DND-41 (cell line): ENCODE results near the gene FARSB.

Source experiments
- ATAC-seq: fragments of 200-7000 bp; cut with Tn5 transposase; 3 replicates; pipeline ENCODE4 v1.9.1; 2021; ENCODE audit warnings: low read depth; ENCODE audit not compliant: insufficient read depth
- DNase-seq: peaks from one replicate; pipeline ENCODE4 v3.0.0-alpha.2; 2020
- H2AFZ ChIP-seq: 2 replicates; pipeline ENCODE4 v1.6.0; 2012; ENCODE audit warnings: low read depth, low read length
- H3K27ac ChIP-seq: 2 replicates; pipeline ENCODE4 v1.5.1; 2012; ENCODE audit warnings: low read length, inconsistent platforms
- H3K27me3 ChIP-seq: fragments of 200-600 bp; sonication (generic); 2 replicates; pipeline ENCODE4 v1.6.0; 2012; ENCODE audit warnings: low read length, mild to moderate bottlenecking, inconsistent platforms; ENCODE audit not compliant: insufficient read depth, poor library complexity
- H3K36me3 ChIP-seq: 2 replicates; pipeline ENCODE4 v1.5.1; 2012; ENCODE audit warnings: low read length, inconsistent platforms; ENCODE audit not compliant: insufficient read depth
- H3K4me1 ChIP-seq: 2 replicates; pipeline ENCODE4 v1.5.1; 2012; ENCODE audit warnings: mild to moderate bottlenecking, low read length; ENCODE audit not compliant: insufficient read depth
- H3K4me2 ChIP-seq: 2 replicates; pipeline ENCODE4 v1.6.0; 2012; ENCODE audit warnings: mild to moderate bottlenecking, moderate library complexity, low read length, inconsistent platforms; ENCODE audit not compliant: insufficient read depth
- H3K4me3 ChIP-seq, 2 experiments: fragments of 200-600 bp in 1 of 2; shearing (Covaris generic) in 1 of 2; 2 replicates each; pipeline ENCODE4 v1.5.1; 2012 to 2016; ENCODE audit warnings: inconsistent platforms in 2 of 2, low read length in 2 of 2, mild to moderate bottlenecking in 2 of 2, low read depth in 1 of 2, moderate library complexity in 1 of 2
- H3K79me2 ChIP-seq: 2 replicates; pipeline ENCODE4 v1.6.0; 2012; ENCODE audit warnings: low read length, inconsistent platforms; ENCODE audit not compliant: insufficient read depth
- H3K9ac ChIP-seq: 2 replicates; pipeline ENCODE4 v1.6.0; 2012; ENCODE audit warnings: low read depth, mild to moderate bottlenecking, inconsistent platforms, low read length, moderate library complexity
- H3K9me3 ChIP-seq: 2 replicates; pipeline ENCODE4 v1.5.1; 2012; ENCODE audit warnings: low read length, moderate library complexity, mild to moderate bottlenecking, inconsistent platforms; ENCODE audit not compliant: insufficient read depth, severe bottlenecking
- H4K20me1 ChIP-seq: 2 replicates; pipeline ENCODE4 v1.6.0; 2012; ENCODE audit warnings: low read length; ENCODE audit not compliant: insufficient read depth
- CTCF ChIP-seq: IDR thresholded peaks from 2 replicates; pipeline ENCODE4 v1.5.1; 2012; ENCODE audit warnings: borderline replicate concordance, low read length, moderate library complexity, mild to moderate bottlenecking; ENCODE audit not compliant: poor library complexity, severe bottlenecking; ENCODE audit errors: extremely low read depth
- EZH2 ChIP-seq: IDR thresholded peaks from 3 replicates; pipeline ENCODE4 v1.6.1; 2012; ENCODE audit warnings: borderline replicate concordance, low read depth, mild to moderate bottlenecking, moderate library complexity, low read length, inconsistent platforms; ENCODE audit not compliant: severe bottlenecking

The FARSB gene

GRCh38 chr2:222603501-222603900 lies 52.4 kb downstream of the FARSB start:
- Histone ChIP-seq H3K27ac (no peak overlapping the region), H3K9ac (no peak overlapping the region), H3K4me2 (no peak overlapping the region), H2AFZ (no peak overlapping the region), H3K9me3 (no peaks in the 10 kb centered on the region), H4K20me1 (peaks cover 6% of the 10 kb centered on the region; the same call in 1 of the 2 replicates), H3K79me2 (peaks cover 2% of the 10 kb centered on the region; the same call in 1 of the 2 replicates), H3K4me3 (no peak overlapping the region), H3K27me3 (no peaks in the 10 kb centered on the region), H3K36me3 (peaks cover 57% of the 10 kb centered on the region), H3K4me1 (no peaks in the 10 kb centered on the region)
- TF ChIP-seq CTCF: no peak
- no peak for TF ChIP-seq EZH2
- no peak for DNase-seq
- ATAC-seq: no peak

GRCh38 chr2:222598611-222599010 lies 57.3 kb downstream of the FARSB start:
- H3K36me3 ChIP-seq: peaks cover 77% of the 10 kb centered on the region
- DNase-seq: no peak
- no peaks in the 10 kb centered on the region for H3K79me2 ChIP-seq
- H3K4me3 ChIP-seq: no peak overlapping the region
- no peak overlapping the region for H2AFZ ChIP-seq
- no peak for ATAC-seq
- H3K4me2 ChIP-seq: no peak overlapping the region
- H3K27ac ChIP-seq: no peak overlapping the region
- TF ChIP-seq EZH2 (no peak), CTCF (no peak)
- no peaks in the 10 kb centered on the region for H3K27me3 ChIP-seq
- H4K20me1 ChIP-seq: peaks cover 7% of the 10 kb centered on the region; the same call in 1 of the 2 replicates
- H3K4me1 ChIP-seq: no peaks in the 10 kb centered on the region
- H3K9me3 ChIP-seq: no peaks in the 10 kb centered on the region
- no peak overlapping the region for H3K9ac ChIP-seq

GRCh38 chr2:222595581-222595980 lies 60.3 kb downstream of the FARSB start:
- H3K36me3 ChIP-seq: peaks cover 95% of the 10 kb centered on the region

More at GRCh38 chr2:222595581-222595980, 60.3 kb downstream of the FARSB start:
- H3K4me1 ChIP-seq: no peaks in the 10 kb centered on the region
- no peak for ATAC-seq
- H3K79me2 ChIP-seq: peaks cover 3% of the 10 kb centered on the region; the same call in 1 of the 2 replicates
- no peak overlapping the region for H3K27ac ChIP-seq
- no peak overlapping the region for H2AFZ ChIP-seq
- TF ChIP-seq CTCF: no peak
- no peak for TF ChIP-seq EZH2
- no peak overlapping the region for H3K4me3 ChIP-seq
- H3K27me3 ChIP-seq: no peaks in the 10 kb centered on the region
- H3K4me2 ChIP-seq: no peak overlapping the region
- H3K9ac ChIP-seq: no peak overlapping the region
- DNase-seq: no peak
- H3K9me3 ChIP-seq: peaks cover under 1% of the 10 kb centered on the region
- H4K20me1 ChIP-seq: peaks cover 2% of the 10 kb centered on the region; the same call in 1 of the 2 replicates
